Measurements from ENCODE around the gene HS3ST4. TPM values are rescaled to one million over a fixed set of nuclear protein-coding genes. Genes with fewer than 3 reads are reported as not detected.

The HS3ST4 gene
- total and polyA plus RNA-seq, 2 of the 4 experiments (the other 2 are of a cell fraction): not detected

- POLR2A ChIA-PET (ENCODE audit: unreplicated experiment): no interaction called here
Observed at GRCh38 chr16:25877103-25877502, 185.3 kb downstream of the HS3ST4 start.

More at GRCh38 chr16:25877103-25877502, 185.3 kb downstream of the HS3ST4 start:
- Histone ChIP-seq H2AFZ (replicated peaks; ENCODE audit: low read length, poor library complexity) (no peak overlapping the region), H3K79me1 (ENCODE audit: low read depth in 1 of 2, low read length in 2 of 2) (no peaks in the 10 kb centered on the region), H4K20me1 (ENCODE audit: insufficient read depth, low read length) (no peaks in the 10 kb centered on the region), H2AK9ac (replicated peaks; ENCODE audit: low read depth, low read length, poor library complexity) (no peak overlapping the region), H3K4ac (ENCODE audit: low read depth, low read length) (no peak overlapping the region), H2BK15ac (ENCODE audit: low read depth, low read length) (no peak overlapping the region), H2BK5ac (ENCODE audit: low read depth, low read length, poor library complexity, severe bottlenecking) (no peak overlapping the region), H2BK20ac (ENCODE audit: low read depth, low read length) (no peak overlapping the region), H4K91ac (ENCODE audit: insufficient read depth, low read depth, low read length) (no peak overlapping the region), H3K4me3 (ENCODE audit: insufficient read depth, low read depth, low read length) (no peak overlapping the region), H3K27ac (ENCODE audit: insufficient read depth, low read length) (no peak overlapping the region), H3K4me2 (ENCODE audit: low read depth, low read length) (no peak overlapping the region), H3K4me1 (ENCODE audit: control insufficient read depth, insufficient read depth, low read length) (no peaks in the 10 kb centered on the region), H3K9ac (ENCODE audit: low read depth, low read length) (no peak overlapping the region), H3K9me1 (ENCODE audit: insufficient read depth, low read length) (no peaks in the 10 kb centered on the region), H3K23ac (ENCODE audit: low read depth, low read length) (no peak overlapping the region), H4K5ac (ENCODE audit: low read depth, low read length) (no peak overlapping the region), H3K36me3 (ENCODE audit: control insufficient read depth, insufficient read depth, low read length) (no peaks in the 10 kb centered on the region), H3K14ac (replicated peaks; ENCODE audit: low read depth, low read length) (no peak overlapping the region), H3K27me3 (ENCODE audit: control insufficient read depth, insufficient read depth, low read length) (no peaks in the 10 kb centered on the region), H2AK5ac (ENCODE audit: low read depth, low read length) (no peak overlapping the region), H3K9me3 (ENCODE audit: control insufficient read depth, insufficient read depth, low read length) (peaks cover 3% of the 10 kb centered on the region; the same call in 1 of the 2 replicates), H2BK120ac (ENCODE audit: low read depth, low read length) (no peak overlapping the region), H3K56ac (ENCODE audit: extremely low read depth, insufficient read depth, low read length) (no peak overlapping the region), H3K18ac (ENCODE audit: low read depth, low read length) (no peak overlapping the region), H4K8ac (ENCODE audit: low read depth in 2 of 2, low read length in 2 of 2) (no peak overlapping the region)
- intact Hi-C loops (cut with micrococcal nuclease) (no loop called here), dilution Hi-C loops (cut with HindIII; ENCODE audit: low sequenced_read_pairs, unreplicated experiment) (no loop called here), in situ Hi-C loops (cut with MboI; ENCODE audit: low sequenced_read_pairs) (no loop called here)
- no TSS peak for BruUV-seq (replicated peaks)
- CTCF ChIA-PET: no interaction called here
- ATAC-seq (ENCODE audit: low read depth) (no peak), DNase-seq (no peak)
- no peak for TF ChIP-seq POLR2A (IDR thresholded peaks at IDR 0.05; ENCODE audit: low read depth, low read length)

Measured in IMR-90 (cell line).